EL (cell line): ENCODE measurements around the gene SURF1.
"Not testable (repeated sequence)": the region's sequence is repeated elsewhere in the genome, so short reads cannot be mapped to it uniquely, and the experiment has no call there.

Source experiments
- DNase-seq: peaks from one replicate; pipeline ENCODE4 v3.0.0-alpha.2; 2016

The SURF1 gene

DNA sequence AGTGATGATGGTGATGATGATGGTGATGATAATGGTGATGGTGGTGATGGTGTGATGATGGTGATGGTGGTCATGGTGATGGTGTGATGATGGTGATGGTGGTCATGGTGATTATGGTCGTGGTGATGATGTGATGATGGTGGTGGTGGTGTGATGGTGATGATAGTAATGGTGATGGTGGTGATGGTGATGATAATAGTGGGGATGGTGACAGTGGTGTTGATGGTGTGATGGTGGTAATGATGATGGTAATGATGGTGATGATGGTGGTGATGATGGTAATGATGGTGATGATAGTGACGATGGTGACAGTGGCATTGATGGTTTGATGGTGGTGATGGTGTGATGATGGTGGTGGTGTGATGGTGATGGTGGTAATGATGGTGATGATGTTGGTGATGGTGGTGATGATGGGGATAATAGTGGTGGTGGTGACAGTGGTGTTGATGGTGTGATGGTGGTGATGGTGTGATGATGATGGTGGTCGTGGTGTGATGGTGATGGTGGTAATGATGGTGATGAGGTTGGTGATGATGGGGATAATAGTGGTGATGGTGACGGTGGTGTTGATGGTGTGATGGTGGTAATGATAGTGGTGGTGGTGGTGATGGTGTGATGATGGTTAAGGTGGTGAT is 26.3 kb upstream of the SURF1 start:
- no peak for DNase-seq

DNA sequence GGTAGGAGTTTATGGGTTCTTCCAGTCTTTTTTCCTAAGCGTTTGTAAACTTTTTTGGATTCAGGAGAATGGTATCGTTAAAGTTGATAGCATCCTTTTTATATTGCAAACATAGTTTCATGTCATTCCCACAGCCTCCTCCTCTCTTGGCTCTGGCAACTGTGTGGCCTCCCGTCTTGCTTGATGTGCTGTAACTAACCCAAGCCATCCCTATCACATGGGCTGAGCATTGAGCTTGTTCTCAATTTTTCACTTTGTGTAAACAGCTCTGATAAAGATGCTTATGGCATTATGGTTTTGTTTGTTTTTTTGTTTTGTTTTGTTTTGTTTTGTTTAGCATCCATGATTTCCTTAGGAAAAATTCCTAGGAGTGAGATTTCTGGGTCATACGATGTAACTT is 24.4 kb upstream of the SURF1 start:
- DNase-seq = no peak

- DNase-seq = no peak
These were observed 23.1 kb upstream of the SURF1 start for GRCh38 chr9:133379153-133380086.

GRCh38 chr9:133378408-133378962 is 22.2 kb upstream of the SURF1 start:
- DNase-seq = no peak

DNA sequence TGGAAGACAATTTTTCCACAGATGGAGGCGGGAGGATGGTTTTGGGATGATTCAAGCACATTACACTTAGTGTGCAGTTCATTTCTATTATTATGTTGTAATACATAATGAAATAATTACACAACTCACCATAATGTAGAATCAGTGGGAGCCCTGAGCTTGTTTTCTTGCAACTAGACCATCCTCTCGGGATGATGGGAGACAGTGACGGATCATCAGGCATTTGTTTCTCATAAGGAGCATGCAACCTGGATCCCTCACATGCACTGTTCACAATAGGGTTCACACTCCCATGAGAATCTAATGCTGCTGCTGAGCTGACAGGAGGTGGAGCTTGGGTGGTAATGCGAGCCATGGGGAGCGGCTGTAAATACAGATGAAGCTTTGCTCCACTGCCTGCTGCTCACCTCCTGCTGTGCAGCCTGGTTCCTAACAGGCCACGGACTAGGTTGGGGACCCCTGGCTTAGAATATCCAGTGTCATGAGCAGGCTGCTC is 21.5 kb upstream of the SURF1 start:
- DNase-seq = no peak

- not testable (repeated sequence) for DNase-seq
These were observed 21.0 kb upstream of the SURF1 start for GRCh38 chr9:133377280-133377679.

DNA sequence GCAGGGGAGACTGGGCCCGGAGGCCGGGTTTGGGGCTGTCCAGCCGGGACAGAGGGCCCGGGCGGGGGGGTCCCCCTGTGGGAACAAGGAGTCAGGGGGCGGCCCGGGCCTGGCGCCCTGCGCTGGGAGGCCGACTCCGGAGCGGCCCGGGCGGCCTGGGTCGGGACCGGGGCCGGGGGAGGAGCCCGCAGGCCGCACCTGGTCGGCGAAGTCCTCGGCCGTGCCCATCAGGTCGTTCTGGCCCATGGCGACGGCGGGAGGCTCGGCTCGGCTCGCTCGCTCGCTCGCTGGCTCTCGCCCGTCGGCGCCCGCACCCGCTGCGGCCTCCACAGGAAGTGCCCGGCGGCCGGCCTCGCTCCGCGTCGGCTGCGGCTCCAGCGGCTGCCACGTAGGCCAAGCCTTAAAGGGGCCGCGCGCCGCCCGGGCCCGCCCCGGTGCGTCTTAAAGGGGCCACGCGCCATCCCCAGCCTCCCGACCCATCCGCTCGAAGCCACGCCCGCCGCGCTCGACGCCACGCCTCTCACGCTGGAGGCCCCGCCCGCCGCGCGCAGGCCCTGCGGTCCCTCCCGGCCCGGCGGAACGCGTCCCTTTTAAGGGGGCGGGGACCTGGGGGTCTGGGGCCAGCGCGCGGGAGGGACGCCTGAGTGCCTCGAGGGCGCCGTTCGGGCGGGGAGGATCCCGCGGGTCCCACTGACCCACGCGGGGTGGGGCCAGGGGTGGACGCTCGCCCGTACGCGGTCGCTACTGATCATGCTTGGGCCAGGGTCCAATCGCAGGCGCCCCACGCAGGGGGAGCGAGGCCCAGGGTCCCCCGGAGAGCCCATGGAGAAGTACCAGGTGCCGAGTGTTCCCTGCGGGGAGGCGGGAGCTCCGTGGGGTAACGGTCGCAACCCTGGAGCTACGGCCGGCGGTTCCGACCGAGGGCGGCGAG is 19.7 kb upstream of the SURF1 start, which contains the start of the genes STKLD1 and SURF4:
Gene STKLD1 (plus strand): TSS at position 643 of the 931 bp plus-strand sequence. CDS start 108 bp downstream, at position 751.
Gene SURF4 (minus strand): TSS at position 337 of the 931 bp plus-strand sequence. CDS start 91 bp downstream, at position 246.
- DNase-seq = peak; percentile 96

GRCh38 chr9:133375116-133375723 is 18.9 kb upstream of the SURF1 start:
- peak; percentile 58 for DNase-seq

- DNase-seq = peak; percentile 71
These were observed 18.4 kb upstream of the SURF1 start for GRCh38 chr9:133374612-133375115.

DNA sequence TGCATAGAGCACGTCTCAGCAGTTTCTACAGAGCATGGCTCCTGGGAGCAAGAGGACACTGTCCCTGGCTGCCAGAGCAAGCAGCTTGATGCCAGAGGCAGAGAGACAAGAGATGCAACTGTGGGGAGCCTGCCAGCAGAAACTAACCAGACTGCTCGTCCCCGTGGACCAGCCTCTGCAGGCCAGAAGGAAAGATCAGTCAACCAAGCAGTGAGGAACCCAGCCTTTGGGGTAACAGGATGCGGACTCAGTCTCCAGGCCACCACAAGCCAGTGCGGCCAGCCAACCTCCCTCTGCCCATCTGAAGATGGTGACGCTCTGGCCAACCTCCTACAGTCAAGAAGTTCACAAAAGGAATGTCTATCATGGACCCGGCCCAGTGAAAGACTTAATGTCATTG is 15.9 kb upstream of the SURF1 start:
- DNase-seq = no peak

GRCh38 chr9:133371261-133371711 is 15.0 kb upstream of the SURF1 start:
- DNase-seq = no peak

- no peak for DNase-seq
These were observed 14.4 kb upstream of the SURF1 start for GRCh38 chr9:133370685-133371084.

DNA sequence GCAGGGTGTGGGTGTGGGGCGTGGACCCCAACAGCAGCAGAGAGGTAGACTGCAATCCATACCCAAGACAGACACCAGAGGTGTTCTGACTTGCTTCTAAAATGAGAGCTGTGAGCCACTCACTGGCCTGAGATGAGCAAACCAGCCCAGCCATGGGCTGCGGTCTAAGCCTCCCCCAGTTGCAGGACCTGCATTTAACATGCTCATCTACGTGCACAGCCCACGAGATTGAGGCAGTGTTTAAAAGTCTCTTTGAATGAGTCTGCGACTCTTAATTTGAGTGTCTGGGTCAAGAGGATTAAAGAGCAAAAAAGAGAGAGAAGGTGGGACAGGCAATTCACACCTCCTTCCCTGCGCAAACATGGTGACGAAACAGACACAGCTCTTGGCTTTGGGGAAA is 13.6 kb upstream of the SURF1 start:
- no peak for DNase-seq

GRCh38 chr9:133369422-133369821 is 13.1 kb upstream of the SURF1 start:
- DNase-seq = no peak

DNA sequence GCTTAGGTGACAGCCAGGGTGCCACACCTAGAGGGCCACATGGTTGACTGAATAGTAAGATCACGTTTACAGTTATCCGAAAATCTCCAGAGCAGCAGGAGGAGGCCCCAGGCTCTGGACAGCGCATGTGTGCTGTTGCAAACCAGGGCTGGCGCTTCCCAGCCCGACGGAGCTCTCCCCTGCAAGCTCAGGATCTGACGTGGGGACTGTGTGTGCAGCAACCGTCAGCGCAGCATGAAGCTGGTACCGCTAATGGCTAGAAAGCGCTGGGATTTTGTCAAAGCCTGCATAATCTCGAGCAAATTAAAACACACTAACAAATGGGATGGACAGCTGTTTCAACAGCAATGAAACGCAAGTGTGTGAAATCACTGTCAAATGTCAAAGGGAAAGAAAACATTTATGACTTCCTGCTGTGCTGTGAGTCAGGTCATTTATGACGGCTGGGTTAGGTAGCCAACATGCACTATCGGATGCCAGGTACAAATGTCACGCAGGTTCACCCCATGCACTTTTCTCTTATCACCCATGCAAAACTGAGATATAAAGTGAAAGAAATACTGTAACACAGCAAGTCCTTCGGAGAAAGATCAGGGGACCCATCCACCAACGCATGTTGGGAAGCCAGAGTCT is 12.1 kb upstream of the SURF1 start:
- DNase-seq = no peak

- no peak for DNase-seq
These were observed 11.5 kb upstream of the SURF1 start for GRCh38 chr9:133367778-133368177.

DNA sequence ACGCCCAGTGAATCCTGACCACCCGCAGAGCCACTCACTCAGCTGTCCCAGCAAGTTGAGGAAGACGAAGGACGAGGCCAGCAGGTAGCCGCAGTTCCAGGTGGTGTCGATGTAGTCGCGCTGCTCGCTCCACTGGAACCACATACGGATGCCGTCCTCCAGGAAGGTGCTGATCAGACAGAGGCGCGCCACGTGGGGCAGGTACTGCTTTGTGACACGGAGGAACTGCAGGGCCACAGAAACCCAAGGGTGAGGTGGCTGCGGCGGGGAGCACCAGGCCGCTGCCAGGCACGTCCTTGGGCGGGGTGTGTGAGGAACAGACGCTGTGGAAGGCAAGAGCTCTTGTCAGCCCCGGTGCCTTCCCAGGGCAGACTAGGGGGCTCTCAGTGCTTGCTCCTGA is 10.9 kb upstream of the SURF1 start:
- no peak for DNase-seq

GRCh38 chr9:133366435-133366834 is 10.1 kb upstream of the SURF1 start:
- DNase-seq = no peak

DNA sequence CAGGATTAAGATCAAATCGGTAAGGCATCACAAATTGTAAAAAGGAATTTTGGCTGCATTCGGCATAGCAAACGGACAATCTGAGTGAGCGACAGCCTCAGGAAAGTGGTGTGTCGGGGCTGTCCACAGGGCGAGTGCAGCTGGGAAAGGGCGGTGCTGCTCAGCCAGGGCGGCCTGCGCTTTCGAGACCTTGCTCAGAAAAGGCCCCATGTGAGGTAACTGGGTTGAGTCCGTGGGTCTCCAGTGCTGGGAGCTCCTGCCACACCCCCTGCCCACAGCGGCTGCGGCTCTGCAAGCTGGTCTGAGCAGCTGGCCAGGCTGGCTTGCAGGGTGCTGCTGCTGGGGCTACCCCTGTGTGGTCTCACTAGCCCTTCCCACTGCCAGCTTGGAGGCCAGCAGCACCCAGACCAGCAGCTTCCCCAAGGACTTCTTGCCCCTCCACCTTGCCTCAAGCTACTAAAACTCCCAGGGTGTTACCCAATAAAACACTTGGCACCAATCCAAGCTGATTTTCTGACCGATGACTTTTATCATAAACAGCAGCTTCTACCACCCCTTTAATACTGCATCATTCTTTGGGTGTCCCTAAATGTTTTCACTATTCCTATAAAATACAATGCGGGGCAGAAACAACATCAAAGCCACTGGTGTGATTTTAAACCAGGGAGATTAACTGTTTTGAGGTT is 6.2 kb upstream of the SURF1 start:
- DNase-seq = no peak

GRCh38 chr9:133361507-133362092 is 5.3 kb upstream of the SURF1 start:
- DNase-seq = no peak
